ENCODE results near the gene PAPPA2.

PAPPA2 gene

GRCh38 chr1:176543360-176544129 is 80.6 kb downstream of the PAPPA2 start:
- Histone ChIP-seq H3K9me3 (replicated peaks; ENCODE audit: insufficient read depth, low read length) (no peaks in the 10 kb centered on the region), H3K4me3 (ENCODE audit: low read length) (no peak overlapping the region), H2AFZ (ENCODE audit: low read length) (no peak overlapping the region), H3K9me2 (replicated peaks; ENCODE audit: insufficient read depth, low read length) (no peaks in the 10 kb centered on the region), H3K27ac (ENCODE audit: low read length) (no peak overlapping the region), H3K36me3 (replicated peaks; ENCODE audit: insufficient read depth, low read length) (no peaks in the 10 kb centered on the region), H3F3A (ENCODE audit: insufficient read depth, low read length) (no peaks in the 10 kb centered on the region), H3K4me2 (ENCODE audit: low read depth, low read length) (no peak overlapping the region), H3K4me1 (ENCODE audit: low read length) (no peaks in the 10 kb centered on the region), H3K79me2 (ENCODE audit: low read length) (no peaks in the 10 kb centered on the region), H3K27me3 (replicated peaks; ENCODE audit: insufficient read depth, low read length) (no peaks in the 10 kb centered on the region), H3K9ac (ENCODE audit: low read length) (no peak overlapping the region), H4K20me1 (ENCODE audit: insufficient read depth, low read length) (no peaks in the 10 kb centered on the region)
- peak; percentile 20 for DNase-seq
- TF ChIP-seq CTCF (IDR thresholded peaks at IDR 0.05; ENCODE audit: low read length) (no peak), EZH2phosphoT487 (IDR thresholded peaks at IDR 0.05; ENCODE audit: low read length) (no peak), EZH2 (optimal IDR thresholded peaks at IDR 0.05; ENCODE audit: low read depth, low read length) (no peak)

- Histone ChIP-seq H3K36me3 (replicated peaks; ENCODE audit: insufficient read depth, low read length) (no peaks in the 10 kb centered on the region), H3K9me3 (replicated peaks; ENCODE audit: insufficient read depth, low read length) (no peaks in the 10 kb centered on the region), H3K4me3 (ENCODE audit: low read length) (no peak overlapping the region), H3K9me2 (replicated peaks; ENCODE audit: insufficient read depth, low read length) (no peaks in the 10 kb centered on the region), H3K79me2 (ENCODE audit: low read length) (no peaks in the 10 kb centered on the region), H3K4me1 (ENCODE audit: low read length) (no peaks in the 10 kb centered on the region), H2AFZ (ENCODE audit: low read length) (no peak overlapping the region), H3F3A (ENCODE audit: insufficient read depth, low read length) (no peaks in the 10 kb centered on the region), H3K4me2 (ENCODE audit: low read depth, low read length) (no peak overlapping the region), H3K27me3 (replicated peaks; ENCODE audit: insufficient read depth, low read length) (no peaks in the 10 kb centered on the region), H3K27ac (ENCODE audit: low read length) (no peak overlapping the region), H4K20me1 (ENCODE audit: insufficient read depth, low read length) (no peaks in the 10 kb centered on the region), H3K9ac (ENCODE audit: low read length) (no peak overlapping the region)
- no peak for TF ChIP-seq EZH2 (optimal IDR thresholded peaks at IDR 0.05; ENCODE audit: low read depth, low read length)
- no peak for TF ChIP-seq CTCF (IDR thresholded peaks at IDR 0.05; ENCODE audit: low read length)
- TF ChIP-seq EZH2phosphoT487 (IDR thresholded peaks at IDR 0.05; ENCODE audit: low read length), result no peak
- no peak for DNase-seq
These were observed 82.2 kb downstream of the PAPPA2 start for GRCh38 chr1:176545034-176545639.

GRCh38 chr1:176546825-176547224 is 83.8 kb downstream of the PAPPA2 start:
- no peaks in the 10 kb centered on the region for H4K20me1 ChIP-seq (ENCODE audit: insufficient read depth, low read length)
- H3K27me3 ChIP-seq (replicated peaks; ENCODE audit: insufficient read depth, low read length), result no peaks in the 10 kb centered on the region
- TF ChIP-seq EZH2phosphoT487 (IDR thresholded peaks at IDR 0.05; ENCODE audit: low read length) (no peak), EZH2 (optimal IDR thresholded peaks at IDR 0.05; ENCODE audit: low read depth, low read length) (no peak), CTCF (IDR thresholded peaks at IDR 0.05; ENCODE audit: low read length) (no peak)
- H3K4me3 ChIP-seq (ENCODE audit: low read length), result no peak overlapping the region
- H3K9me2 ChIP-seq (replicated peaks; ENCODE audit: insufficient read depth, low read length), result no peaks in the 10 kb centered on the region
- no peaks in the 10 kb centered on the region for H3K4me1 ChIP-seq (ENCODE audit: low read length)
- no peak for DNase-seq
- H3K9ac ChIP-seq (ENCODE audit: low read length), result no peak overlapping the region
- H3K79me2 ChIP-seq (ENCODE audit: low read length), result no peaks in the 10 kb centered on the region
- H3K4me2 ChIP-seq (ENCODE audit: low read depth, low read length), result no peak overlapping the region
- H3K36me3 ChIP-seq (replicated peaks; ENCODE audit: insufficient read depth, low read length), result no peaks in the 10 kb centered on the region
- no peaks in the 10 kb centered on the region for H3K9me3 ChIP-seq (replicated peaks; ENCODE audit: insufficient read depth, low read length)
- no peaks in the 10 kb centered on the region for H3F3A ChIP-seq (ENCODE audit: insufficient read depth, low read length)
- H3K27ac ChIP-seq (ENCODE audit: low read length), result no peak overlapping the region
- no peak overlapping the region for H2AFZ ChIP-seq (ENCODE audit: low read length)

All from MM.1S (cell line).